Stimulated activated CD4-positive, alpha-beta T cell treated with anti-CD3 and anti-CD28 coated beads, Interleukin-4, amount 100 ng/mL, for 4 hours (primary cell): ENCODE results near the gene TBCB.
A peak's percentile ranks its signal among the peaks of the same experiment; 100 is the strongest.
"Not testable (repeated sequence)": the region's sequence is repeated elsewhere in the genome, so short reads cannot be mapped to it uniquely, and the experiment has no call there.

Experiments
- DNase-seq, 2 experiments: peaks; one replicate each; pipeline ENCODE4 v3.0.0-alpha.2; 2020

Gene TBCB

DNA sequence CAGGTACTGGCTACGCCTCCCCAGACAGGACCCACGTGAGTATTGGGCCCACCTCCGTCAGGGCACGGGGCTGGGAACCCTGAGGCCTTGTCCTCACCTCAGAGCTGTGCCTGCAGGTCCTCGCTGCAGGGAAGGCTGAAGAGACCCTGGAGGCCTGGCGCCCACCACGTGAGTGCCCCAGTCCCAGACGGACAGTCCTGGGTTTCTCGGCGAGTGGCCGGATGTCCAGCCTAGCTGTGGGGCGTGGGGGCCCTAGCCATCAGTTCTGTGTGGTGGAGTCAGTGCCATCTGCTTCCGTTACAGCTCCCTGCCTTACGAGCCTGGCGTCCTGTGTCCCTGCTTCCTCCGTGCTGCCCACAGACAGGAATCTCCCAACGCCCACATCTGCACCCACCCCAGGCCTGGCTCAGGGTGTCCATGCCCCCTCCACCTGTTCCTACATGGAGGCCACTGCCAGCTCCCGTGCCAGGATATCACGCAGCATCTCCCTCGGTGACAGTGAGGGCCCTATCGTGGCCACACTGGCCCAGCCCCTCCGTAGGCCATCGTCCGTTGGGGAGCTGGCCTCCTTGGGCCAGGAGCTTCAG lies 12.1 kb upstream of the TBCB start:
- no peak for DNase-seq

DNA sequence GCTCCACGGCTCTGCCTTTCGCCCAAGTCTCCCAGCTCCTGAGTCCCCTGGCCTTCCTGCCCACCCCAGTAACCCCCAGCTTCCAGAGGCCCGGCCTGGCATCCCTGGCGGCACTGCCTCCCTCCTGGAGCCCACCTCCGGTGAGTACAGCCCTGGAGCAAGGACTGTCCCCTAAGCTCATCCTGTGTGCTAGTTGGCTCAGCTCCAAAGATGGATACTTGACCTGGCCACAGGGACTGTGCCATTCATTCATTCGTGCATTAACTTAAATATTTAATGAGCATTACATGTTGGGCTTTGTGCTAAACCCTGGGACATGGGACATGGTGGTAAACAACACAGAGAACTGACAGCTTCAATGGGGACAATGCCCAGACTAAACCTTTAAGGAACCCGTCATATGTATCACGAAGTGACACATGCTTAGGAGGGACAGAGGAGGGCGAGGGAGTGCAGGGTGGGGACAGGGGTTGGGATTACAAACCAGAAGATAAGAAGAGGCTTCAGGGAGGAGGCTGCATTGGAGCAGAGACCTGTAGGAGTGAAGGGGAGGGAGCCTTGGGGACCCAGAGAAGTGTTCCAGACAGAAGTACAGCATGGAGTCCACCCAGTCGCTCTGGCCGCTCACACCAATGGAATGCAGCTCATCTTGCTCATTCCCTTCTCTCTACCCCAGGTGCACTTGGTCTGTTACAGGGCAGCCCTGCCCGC lies 11.3 kb upstream of the TBCB start:
- DNase-seq = no peak

DNA sequence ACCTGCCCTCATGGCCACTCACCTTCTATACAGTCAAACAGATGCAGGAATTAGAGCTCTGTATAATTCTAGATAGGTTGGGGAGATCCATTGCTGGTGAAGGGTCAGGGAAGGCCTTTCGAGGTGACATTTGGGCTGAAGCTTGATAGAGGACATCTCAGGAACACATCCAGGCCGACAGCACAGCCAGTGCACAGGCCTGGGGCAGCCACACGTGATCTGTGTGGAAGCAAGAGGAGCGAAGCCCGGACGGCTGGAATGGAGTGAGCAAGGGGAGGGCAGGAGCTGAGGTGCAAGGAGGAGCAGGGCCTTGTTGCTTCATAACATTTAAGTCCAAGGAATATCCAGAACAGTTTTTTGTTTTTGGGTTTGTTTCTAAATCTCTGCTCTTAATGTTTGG lies 8.8 kb upstream of the TBCB start:
- no peak for DNase-seq

DNA sequence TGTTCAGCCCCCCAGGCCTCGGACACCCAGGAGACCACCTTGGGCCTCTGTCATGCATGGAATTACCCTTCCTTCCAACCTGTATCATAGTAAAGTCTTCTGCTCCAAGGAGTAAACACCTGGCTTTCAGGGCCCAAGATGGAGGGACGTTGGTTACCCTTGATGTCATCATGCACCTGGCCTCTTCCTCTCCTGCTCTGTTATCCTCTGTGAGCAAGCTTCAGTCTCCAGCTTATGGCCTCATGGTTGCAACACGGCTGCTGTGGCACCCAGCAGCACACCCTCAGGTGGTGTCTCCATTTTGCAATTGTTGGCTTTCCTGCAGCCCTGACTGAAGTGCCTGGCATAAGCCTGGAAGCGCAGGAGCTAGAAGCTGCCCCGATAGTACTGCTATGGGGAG lies 8.3 kb upstream of the TBCB start:
- no peak for DNase-seq

DNA sequence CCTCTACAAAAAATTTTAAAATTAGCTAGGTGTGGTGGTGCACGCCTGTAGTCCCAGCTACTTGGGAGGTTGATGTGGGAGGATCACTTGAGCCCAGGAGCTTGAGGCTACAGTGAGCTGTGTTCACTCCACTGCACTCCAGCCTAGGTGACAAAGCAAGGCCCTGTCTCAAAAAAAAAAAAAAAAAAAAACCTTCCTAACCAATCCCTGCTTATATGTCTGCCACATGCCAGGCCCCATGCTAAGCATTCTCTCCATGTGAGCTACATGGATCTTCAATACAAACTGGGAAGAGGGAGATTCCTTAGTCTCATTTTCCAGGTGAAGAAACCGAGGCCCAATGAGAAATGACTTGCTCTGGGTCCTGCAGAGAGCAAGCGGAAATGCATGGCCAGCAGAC lies 6.6 kb upstream of the TBCB start:
- no peak for DNase-seq

DNA sequence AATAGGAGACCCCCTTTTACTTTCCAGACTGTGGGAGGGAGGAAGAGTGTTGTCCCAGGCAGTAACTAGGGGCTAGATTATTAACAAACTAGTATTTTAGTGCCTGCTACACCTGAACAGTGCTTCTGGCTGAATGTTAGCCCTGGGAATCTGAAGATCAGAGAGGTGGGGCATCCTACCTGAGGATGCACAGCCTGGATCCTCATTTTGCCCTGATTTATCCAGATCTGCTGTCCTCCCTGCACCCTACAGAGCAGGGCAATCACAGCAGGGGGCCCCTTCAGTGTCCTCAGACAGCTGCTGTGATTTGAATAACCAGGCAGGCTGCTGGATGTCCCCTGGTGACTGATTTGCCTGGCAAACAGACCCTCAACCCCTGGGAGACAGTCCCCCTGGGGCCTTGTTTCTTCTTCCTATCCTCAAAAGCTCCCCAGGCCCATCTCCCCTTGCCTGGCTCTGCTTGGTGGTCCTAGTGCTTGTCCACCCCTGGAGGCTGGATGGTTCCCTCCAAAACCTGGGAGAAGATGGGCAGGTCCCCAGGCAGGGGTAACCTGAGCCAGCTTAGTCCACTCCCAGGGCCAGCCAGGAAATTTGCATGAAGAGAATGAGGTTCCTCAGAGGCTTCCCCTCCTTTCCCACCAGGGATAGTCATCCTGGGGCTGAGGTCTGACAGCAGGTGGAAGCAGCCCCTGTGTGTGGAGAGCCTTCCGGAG lies 4.6 kb upstream of the TBCB start, which contains the start of gene OVOL3:
OVOL3 (plus strand) TSS at position 657 of the 713 bp plus-strand sequence. CDS start 60 bp downstream, outside the sequence.
- DNase-seq = no peak

DNA sequence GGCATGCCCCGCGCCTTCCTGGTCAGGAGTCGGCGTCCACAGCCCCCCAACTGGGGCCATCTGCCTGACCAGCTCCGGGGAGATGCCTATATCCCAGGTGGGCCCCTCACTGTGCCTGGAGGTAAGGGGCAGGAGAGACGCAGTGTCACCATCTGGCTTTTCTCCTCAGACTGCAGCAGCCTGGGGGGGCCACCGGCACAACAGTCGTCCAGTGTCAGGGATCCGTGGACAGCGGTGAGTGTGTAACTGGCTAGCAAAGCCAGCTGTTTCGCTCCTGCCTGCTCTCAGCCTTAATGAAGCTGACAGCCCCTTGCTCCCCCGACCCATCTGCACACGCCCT lies 4.1 kb upstream of the TBCB start:
- no peak for DNase-seq

DNA sequence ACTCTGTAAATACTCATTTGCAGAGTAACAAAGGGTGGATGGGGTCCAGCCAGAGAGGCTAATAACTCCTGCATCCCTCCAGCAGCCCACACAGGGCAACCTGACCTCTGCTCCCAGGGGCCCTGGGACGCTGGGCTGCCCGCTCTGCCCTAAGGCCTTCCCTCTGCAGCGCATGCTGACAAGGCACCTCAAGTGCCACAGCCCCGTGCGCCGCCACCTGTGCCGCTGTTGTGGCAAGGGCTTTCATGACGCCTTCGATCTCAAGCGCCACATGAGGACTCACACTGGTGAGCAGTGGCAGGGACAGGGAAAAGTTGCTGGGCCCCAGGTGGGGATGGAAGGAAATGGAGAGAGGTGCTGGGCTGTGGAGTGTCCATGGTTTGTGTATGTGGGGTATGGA lies 2.6 kb upstream of the TBCB start:
- DNase-seq = no peak

DNA sequence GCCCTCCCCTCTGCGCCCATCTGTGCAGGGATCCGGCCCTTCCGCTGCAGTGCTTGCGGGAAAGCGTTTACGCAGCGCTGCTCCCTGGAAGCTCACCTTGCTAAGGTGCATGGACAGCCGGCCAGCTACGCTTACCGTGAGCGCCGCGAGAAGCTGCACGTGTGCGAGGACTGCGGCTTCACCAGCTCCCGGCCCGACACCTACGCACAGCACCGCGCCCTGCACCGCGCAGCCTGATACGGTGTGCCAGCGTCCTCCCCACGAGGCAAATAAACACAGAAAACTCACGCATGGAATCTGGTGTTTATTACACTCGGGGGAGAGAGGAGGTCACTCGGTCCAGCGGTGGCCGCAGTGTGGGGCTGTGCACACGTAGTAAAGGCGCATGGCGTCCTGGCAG lies 1.8 kb upstream of the TBCB start:
- no peak for DNase-seq

DNA sequence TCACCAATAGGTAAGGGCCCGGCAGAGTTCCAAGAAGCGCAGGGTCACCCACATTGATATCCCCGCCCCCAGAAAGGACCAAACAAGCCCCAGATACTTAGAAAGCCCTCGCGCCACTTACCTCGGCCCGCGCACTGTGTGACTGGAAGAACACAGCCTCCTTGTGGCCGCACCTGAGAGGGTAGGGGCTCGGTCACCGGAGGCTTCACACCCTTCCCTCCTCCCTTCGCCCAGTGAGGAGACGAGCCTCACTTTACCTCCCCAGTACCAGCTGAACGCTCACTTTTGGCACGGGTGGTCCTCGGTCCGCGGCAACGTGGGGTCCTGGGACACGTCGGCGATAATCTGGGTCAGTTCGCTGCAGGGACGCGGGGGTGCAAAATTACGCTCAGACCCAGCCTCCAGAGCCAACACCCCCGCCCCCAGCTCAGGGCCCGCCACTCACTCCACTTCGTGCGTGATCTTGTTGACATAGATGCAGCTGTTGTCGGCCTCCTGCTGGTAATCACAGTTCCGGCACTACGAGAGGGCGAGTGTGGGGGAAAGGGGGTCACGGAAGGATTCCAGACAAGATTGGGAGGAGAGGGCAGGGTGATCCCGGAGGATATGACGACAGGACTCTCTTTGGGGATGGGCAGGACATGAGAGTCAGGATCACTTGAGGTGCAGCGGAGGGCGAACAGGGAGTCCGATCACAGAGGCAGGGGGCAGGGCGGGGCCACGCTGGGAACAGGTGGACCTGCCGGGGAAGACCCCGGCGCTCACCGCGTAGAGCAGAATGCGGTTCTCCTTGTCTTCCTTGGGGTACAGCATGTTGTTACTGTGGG lies 1.2 kb upstream of the TBCB start:
- peak; percentile 4 to 16 for DNase-seq

DNA sequence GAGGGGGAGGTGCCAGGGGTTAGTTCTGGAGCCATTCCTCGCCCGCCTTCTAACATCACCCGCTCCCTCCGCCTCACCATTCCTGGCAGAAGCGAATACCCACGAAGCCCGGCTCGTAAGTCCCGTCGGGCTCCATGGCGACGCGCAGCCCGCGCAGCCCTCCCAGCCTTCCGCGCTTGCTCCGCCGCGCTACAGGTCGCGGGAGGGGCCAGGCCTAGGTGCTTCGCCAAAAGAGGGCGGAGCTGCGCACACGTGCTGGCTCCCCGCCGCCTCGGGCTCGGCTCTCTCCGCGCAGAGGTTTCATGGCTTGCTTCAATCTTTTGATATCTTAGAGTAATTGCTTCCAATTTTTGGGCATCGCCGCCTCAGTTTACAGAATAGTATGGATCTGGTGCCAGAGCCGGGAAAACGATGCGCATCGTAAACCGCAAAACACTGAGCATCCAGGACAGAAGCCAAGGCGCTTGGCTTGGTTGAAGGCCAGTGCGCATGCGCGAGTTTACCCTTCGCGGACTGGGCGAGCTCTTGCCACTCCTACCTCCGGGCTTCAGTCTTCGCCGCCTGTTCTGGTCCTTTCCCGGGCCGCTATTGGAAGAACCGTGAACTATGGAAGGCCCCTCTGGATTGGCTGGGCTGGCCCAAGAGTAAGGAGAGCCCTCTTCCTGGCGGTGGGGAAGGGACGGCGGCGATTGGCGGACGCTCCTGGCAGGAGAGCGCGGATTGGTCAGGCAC lies 381 bp upstream of the TBCB start, which contains the start of gene POLR2I:
POLR2I (minus strand) TSS at position 155 of the 732 bp plus-strand sequence; CDS start at position 136, 19 bp downstream.
- DNase-seq = peak; percentile 97 to 99

DNA sequence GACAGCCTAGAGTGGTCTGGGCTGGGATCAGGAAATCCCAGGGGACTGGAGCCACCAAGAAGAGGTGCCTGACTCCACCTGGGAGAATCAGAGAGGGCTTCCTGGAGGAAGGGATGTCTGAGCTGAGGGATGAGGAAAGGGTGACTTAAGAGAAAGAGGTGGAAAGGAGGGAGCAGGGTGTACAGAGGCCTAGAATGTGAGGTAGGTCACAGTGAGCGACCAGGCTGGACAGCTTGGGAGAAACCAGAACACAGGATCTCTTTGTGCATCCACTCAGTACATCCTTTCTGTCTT lies 1.0 kb downstream of the TBCB start:
- DNase-seq = no peak

DNA sequence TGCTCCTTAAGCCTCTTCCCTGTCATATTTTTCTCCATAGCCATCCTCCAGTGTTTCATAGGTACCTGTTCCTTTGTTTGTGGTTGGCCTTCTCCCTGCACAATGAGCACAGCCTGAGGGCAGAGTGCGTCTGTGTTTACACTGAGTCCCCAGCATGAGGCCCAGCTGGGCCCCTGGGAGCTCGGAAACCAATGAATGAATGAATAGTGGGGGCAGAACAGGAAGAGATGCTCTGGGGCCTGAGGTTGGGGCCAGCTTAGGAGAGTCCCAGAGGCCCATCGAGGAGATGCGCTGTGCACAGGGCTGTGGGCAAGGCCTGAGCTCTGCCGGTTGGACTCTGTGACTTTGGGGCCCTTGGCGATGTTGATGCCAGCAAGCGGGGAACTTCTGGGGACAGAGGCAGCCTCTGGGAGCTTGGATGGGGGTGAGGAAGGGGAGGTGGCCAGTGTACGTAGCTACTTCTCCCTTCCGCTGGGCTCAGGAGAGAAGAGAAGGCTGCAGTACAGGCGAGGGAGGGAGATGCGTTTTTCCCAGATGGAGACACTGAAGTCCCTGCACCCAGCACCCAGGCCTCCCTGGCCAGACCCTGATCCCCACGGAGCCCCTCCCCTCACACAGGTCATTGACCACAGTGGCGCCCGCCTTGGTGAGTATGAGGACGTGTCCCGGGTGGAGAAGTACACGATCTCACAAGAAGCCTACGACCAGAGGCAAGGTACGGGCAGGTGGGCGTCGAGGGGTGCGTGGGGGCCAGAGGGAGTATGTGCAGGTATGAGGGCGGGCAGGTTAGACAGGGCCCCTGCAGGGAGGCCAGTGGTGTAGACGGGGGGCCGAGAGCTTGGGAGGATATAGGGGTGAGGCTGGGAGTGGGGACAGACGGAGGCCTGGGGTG lies 5.1 kb downstream of the TBCB start:
- no peak for DNase-seq

DNA sequence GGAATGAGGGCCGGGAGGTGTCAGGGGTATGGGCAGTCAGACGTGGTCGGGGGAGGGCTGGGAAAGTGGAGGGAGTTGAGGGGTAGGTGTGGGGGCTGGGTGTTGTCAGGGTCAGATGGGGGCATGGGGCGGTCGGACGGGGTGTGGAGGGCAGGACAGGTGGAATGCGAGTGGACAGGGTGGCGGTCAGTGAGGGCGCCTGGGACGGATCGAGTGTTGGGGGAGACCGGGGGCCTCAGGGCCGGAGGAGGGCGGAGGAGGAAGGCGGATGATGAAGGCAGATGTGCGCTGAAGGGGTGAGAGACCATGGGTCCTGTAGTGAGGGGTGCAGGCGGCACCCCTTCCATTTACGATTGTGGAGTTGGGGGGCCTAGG lies 5.7 kb downstream of the TBCB start:
- no peak for DNase-seq

DNA sequence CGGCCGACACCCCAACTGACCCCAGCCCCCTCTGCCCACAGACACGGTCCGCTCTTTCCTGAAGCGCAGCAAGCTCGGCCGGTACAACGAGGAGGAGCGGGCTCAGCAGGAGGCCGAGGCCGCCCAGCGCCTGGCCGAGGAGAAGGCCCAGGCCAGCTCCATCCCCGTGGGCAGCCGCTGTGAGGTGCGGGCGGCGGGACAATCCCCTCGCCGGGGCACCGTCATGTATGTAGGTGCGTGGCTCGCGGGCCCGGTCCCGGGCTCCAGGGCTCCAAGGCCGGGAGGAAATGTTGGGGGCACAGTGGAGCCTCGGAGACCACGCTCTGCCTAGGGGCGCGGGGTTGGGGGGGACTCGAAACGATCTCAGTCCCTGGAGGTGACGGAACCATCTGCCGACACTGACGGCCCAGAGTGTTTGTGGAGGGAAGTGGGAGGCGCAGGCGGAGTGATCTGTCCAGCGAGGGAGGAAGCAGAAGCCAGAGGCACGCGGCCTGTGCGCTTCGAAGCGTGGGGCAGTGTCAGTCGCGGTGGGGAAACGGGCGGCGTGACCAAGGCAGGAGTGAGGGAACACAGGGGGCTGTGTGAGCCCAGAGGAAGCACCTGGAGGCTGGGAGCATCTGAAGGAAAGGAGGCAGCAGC lies 6.3 kb downstream of the TBCB start:
- no peak for DNase-seq

DNA sequence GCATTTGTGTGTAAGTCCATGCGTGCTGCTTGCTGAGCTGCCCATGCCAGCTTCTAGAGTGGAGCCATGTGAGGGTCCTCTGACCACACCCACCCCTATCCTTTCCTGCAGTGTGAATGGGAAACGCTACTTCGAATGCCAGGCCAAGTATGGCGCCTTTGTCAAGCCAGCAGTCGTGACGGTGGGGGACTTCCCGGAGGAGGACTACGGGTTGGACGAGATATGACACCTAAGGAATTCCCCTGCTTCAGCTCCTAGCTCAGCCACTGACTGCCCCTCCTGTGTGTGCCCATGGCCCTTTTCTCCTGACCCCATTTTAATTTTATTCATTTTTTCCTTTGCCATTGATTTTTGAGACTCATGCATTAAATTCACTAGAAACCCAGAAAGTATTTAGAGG lies 10.3 kb downstream of the TBCB start:
- no peak for DNase-seq

DNA sequence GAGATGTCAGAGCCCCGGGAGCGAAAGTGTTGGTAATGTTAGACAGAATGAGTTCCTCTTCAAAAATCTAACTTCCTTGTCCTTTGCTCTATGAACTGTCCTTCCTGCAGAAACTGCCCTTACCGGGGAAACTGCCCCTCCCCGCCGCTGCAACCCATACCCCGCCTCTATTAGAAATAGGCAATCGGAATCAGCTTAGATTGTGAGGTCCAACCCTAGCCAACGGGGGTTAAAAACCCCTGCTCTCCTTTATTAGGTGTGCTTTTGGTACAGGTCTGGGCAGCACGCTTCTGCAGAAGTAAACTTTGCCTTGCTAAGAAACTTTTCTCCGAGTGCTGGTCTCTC lies 13.1 kb downstream of the TBCB start:
- DNase-seq = no peak

DNA sequence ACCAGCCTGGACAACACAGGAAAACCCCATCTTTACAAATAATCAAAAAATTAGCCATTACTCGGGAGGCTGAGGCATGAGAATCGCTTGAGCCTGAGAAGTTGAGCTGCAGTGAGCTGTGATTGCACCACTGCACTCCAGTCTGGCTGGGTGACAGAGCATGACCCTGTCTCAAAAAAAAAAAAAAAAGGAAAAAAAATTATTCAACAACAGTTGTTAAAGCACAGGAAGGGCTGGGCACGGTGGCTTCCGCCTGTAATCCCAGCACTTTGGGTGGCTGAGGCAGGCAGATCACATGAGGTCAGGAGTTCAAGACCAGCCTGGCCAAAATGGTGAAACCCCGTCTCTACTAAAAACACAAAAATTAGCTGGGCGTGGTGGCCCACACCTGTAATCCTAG lies 16.0 kb downstream of the TBCB start:
- DNase-seq = not testable (repeated sequence)

DNA sequence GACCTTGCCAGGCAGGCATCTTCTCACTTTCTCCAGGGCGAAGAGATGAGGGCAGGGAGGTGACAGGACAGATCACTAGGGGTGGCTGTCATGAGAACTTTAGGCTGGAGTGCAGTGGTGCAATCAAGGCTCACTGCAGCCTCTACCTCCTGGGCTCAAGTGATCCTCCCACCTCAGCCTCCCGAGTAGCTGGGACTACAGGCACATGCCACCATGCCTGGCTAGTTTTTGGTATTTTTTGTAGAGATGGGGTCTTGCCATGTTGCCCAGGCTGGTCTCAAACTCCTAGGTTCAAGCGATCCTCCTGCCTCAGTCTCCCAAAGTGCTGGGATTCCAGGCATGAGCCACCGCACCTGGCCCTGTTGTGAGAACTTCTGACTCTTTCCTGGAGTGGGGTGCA lies 19.6 kb downstream of the TBCB start:
- DNase-seq = not testable (repeated sequence)

DNA sequence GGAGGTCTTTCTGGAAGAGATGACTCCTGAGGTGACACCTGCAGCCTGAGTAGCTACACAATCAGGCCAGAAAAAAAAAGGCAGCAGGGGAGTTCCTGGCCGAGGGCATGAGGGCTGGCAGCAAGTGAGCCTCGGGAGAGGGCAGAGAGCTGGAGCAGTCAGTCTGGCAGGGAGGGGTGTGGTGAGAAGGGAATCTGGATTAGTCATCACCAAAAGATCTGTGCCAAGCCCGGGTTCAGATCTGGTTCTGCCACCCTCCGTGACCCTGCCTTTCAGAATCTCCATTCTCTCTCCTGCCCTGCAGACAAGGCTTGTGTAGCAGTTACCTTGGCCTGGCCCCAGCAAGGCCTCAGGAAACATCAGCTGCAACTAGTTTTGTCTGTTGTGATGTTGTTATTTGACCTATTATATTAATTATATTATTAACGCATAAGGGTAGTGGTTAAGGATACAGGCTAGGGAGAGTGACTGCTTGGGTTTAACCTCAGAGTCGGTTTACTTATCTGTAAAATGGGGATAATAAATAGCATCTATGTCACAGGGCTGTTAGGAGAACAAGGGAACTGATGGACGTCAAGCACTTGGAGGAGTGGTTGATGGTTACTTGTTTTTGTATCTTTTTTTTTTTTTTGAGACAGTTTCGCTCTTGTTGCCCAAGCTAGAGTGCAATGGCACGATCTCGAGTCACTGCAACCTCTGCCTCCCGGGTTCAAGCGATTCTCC lies 21.9 kb downstream of the TBCB start:
- DNase-seq = no peak

DNA sequence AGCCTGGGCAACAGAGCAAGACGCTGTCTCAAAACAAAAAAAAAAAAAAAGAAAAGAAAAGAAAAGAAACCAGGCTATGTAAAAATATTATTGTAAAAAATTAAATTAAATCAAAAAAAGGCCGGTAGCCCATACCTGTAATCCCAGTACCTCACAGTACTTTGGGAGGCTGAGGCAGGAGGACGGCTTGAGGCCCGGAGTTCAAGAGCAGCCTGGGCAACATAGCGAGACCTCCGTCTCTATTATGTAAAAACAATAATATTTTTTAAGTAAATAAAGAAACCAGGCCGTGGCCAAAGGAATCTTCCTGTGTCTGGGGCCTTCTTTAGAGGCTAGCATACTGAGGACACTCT lies 23.8 kb downstream of the TBCB start:
- no peak for DNase-seq
